ENCODE data around the gene ISG20. TPM values are rescaled to one million over a fixed set of nuclear protein-coding genes. Genes with fewer than 3 reads are reported as not detected.

ISG20 gene
- polyA plus RNA-seq, 1 donor (not counting 4 experiments of a cell fraction or from before 2014, with no cell fraction given) = 8.9 TPM

DNA sequence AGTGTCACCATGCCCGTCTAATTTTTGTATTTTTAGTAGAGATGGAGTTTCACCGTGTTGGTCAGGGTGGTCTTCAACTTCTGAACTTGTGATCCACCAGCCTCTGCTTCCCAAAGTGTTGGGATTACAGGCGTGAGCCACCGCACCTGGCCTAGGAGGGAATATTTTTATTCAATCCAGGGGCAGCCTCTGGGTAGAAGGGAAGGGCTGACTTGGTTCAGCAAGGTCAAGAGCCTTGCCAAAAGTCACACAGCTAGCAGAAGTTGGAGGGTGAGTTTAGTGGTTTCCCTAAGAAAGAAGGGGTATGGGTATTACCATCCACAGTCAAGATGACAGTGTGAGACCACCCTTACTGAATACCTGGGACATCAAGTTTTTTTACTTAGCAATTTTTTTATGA lies 22.6 kb upstream of the ISG20 start:
- H3K4me2 ChIP-seq (ENCODE audit: control insufficient read depth, extremely low read depth, insufficient read depth, low read depth, low read length) = no peak overlapping the region
- H3K4me3 ChIP-seq (ENCODE audit: control insufficient read depth in 2 of 3, extremely low read depth in 1 of 3, insufficient read depth in 2 of 3, low read depth in 1 of 3, low read length in 3 of 3) = no peak overlapping the region
- no peak overlapping the region for H2AFZ ChIP-seq (ENCODE audit: control insufficient read depth, low read length)
- FAIRE-seq = no peak
- H3K27ac ChIP-seq (ENCODE audit: control insufficient read depth, insufficient read depth, low read length) = no peak overlapping the region
- H3K27me3 ChIP-seq (ENCODE audit: control insufficient read depth, extremely low read depth, insufficient read depth, low read length) = no peaks in the 10 kb centered on the region
- peaks cover under 1% of the 10 kb centered on the region for H3K79me2 ChIP-seq (ENCODE audit: control insufficient read depth, insufficient read depth, low read length)
- H3K4me1 ChIP-seq (ENCODE audit: control insufficient read depth, extremely low read depth, insufficient read depth, low read length) = peaks cover 13% of the 10 kb centered on the region
- no peaks in the 10 kb centered on the region for H3K9me3 ChIP-seq (ENCODE audit: control insufficient read depth, low read depth, low read length)
- no peaks in the 10 kb centered on the region for H4K20me1 ChIP-seq (ENCODE audit: control insufficient read depth, extremely low read depth, insufficient read depth, low read length)
- no peak overlapping the region for H3K9ac ChIP-seq (ENCODE audit: control insufficient read depth, extremely low read depth, insufficient read depth, low read length)
- no peaks in the 10 kb centered on the region for H3K36me3 ChIP-seq (ENCODE audit: control insufficient read depth in 2 of 2, extremely low read depth in 1 of 2, insufficient read depth in 2 of 2, low read length in 2 of 2)
- no peaks in the 10 kb centered on the region for H3K9me1 ChIP-seq (ENCODE audit: control insufficient read depth, extremely low read depth, insufficient read depth, low read length)
- TF ChIP-seq, protein P1, sequence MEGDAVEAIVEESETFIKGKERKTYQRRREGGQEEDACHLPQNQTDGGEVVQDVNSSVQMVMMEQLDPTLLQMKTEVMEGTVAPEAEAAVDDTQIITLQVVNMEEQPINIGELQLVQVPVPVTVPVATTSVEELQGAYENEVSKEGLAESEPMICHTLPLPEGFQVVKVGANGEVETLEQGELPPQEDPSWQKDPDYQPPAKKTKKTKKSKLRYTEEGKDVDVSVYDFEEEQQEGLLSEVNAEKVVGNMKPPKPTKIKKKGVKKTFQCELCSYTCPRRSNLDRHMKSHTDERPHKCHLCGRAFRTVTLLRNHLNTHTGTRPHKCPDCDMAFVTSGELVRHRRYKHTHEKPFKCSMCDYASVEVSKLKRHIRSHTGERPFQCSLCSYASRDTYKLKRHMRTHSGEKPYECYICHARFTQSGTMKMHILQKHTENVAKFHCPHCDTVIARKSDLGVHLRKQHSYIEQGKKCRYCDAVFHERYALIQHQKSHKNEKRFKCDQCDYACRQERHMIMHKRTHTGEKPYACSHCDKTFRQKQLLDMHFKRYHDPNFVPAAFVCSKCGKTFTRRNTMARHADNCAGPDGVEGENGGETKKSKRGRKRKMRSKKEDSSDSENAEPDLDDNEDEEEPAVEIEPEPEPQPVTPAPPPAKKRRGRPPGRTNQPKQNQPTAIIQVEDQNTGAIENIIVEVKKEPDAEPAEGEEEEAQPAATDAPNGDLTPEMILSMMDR (optimal IDR thresholded peaks at IDR 0.05 in 1 of 3, IDR thresholded peaks at IDR 0.05 in 1 of 3, conservative IDR thresholded peaks at IDR 0.05 in 1 of 3; ENCODE audit: extremely low read depth in 1 of 3, insufficient read depth in 2 of 3, low read length in 3 of 3) = no peak
- TF ChIP-seq EZH2 (IDR thresholded peaks at IDR 0.05; ENCODE audit: low read length) = no peak
- DNase-seq (ENCODE audit: low read depth, low spot score) = no peak
- dilution Hi-C loops (cut with MboI; ENCODE audit: extremely low pct_ligation_motif_present, low sequenced_read_pairs) = no loop called here

DNA sequence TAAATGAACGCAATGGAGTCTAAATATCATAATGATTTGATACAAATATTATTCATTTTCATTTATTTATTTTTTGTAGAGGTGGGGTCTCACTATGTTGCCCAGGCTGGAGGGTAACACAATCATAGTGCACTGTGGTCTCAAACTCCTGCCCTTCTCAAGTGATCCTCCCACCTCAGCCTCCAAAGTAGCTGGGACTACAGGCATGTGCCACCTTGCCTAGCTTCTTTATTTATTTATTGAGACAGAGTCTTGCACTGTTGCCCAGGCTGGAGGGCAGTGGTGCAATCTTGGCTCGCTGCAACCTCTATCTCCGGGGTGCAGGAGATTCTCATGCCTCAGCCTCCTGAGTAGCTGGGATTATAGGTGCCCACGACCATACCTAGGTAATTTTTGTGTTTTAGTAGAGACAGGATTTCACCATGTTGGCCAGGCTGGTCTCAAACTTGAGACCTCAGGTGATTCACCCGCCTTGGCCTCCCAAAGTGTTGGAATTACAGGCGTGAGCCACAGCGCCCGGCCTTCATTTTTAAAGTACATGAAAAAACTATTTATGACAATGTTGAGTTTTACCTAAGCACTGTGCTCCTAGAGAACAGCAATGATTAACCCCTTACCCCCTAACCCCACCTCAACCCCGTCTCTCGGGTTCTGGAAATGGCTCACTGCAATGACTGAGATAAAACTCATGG lies 21.6 kb upstream of the ISG20 start:
- no peak overlapping the region for H3K4me3 ChIP-seq (ENCODE audit: control insufficient read depth in 2 of 3, extremely low read depth in 1 of 3, insufficient read depth in 2 of 3, low read depth in 1 of 3, low read length in 3 of 3)
- peaks cover 10% of the 10 kb centered on the region for H3K79me2 ChIP-seq (ENCODE audit: control insufficient read depth, insufficient read depth, low read length)
- FAIRE-seq (no peak), DNase-seq (ENCODE audit: low read depth, low spot score) (no peak)
- H3K27me3 ChIP-seq (ENCODE audit: control insufficient read depth, extremely low read depth, insufficient read depth, low read length) = no peaks in the 10 kb centered on the region
- dilution Hi-C loops (cut with MboI; ENCODE audit: extremely low pct_ligation_motif_present, low sequenced_read_pairs) = no loop called here
- H3K9me1 ChIP-seq (ENCODE audit: control insufficient read depth, extremely low read depth, insufficient read depth, low read length) = no peaks in the 10 kb centered on the region
- H3K4me1 ChIP-seq (ENCODE audit: control insufficient read depth, extremely low read depth, insufficient read depth, low read length) = peaks cover 13% of the 10 kb centered on the region
- H3K4me2 ChIP-seq (ENCODE audit: control insufficient read depth, extremely low read depth, insufficient read depth, low read depth, low read length) = no peak overlapping the region
- H3K9me3 ChIP-seq (ENCODE audit: control insufficient read depth, low read depth, low read length) = no peaks in the 10 kb centered on the region
- H3K27ac ChIP-seq (ENCODE audit: control insufficient read depth, insufficient read depth, low read length) = no peak overlapping the region
- H3K36me3 ChIP-seq (ENCODE audit: control insufficient read depth in 2 of 2, extremely low read depth in 1 of 2, insufficient read depth in 2 of 2, low read length in 2 of 2) = no peaks in the 10 kb centered on the region
- H4K20me1 ChIP-seq (ENCODE audit: control insufficient read depth, extremely low read depth, insufficient read depth, low read length) = peaks cover 1% of the 10 kb centered on the region
- TF ChIP-seq, protein P1 (optimal IDR thresholded peaks at IDR 0.05 in 1 of 3, IDR thresholded peaks at IDR 0.05 in 1 of 3, conservative IDR thresholded peaks at IDR 0.05 in 1 of 3; ENCODE audit: extremely low read depth in 1 of 3, insufficient read depth in 2 of 3, low read length in 3 of 3) = no peak
- no peak for TF ChIP-seq EZH2 (IDR thresholded peaks at IDR 0.05; ENCODE audit: low read length)
- H2AFZ ChIP-seq (ENCODE audit: control insufficient read depth, low read length) = no peak overlapping the region
- H3K9ac ChIP-seq (ENCODE audit: control insufficient read depth, extremely low read depth, insufficient read depth, low read length) = no peak overlapping the region

Measured in keratinocyte (primary cell).